Caki2 (cell line): ENCODE data around the gene KRT3. TPM values are rescaled to one million over a fixed set of nuclear protein-coding genes. Genes with fewer than 3 reads are reported as not detected.

Experiments
- DNase-seq: peaks from one replicate; pipeline ENCODE4 v3.0.0-alpha.2; 2015; ENCODE audit warnings: low read depth
- in situ Hi-C: cut with HindIII; loops from 2 replicates; pipeline ENCODE4 v1.10.0; 2016; ENCODE audit warnings: low sequenced_read_pairs, low pct_unique_long_range_greater_than_20kb, mixed read lengths
- total RNA-seq: library from RNA; depleted of rRNA; stranded (reverse); fragments of >200 nt; shearing (Covaris generic); gene quantifications from 2 replicates; pipeline ENCODE4 v1.2.3, GENCODE V29; 2014; ENCODE audit warnings: low replicate concordance

KRT3 gene
- total RNA-seq, 1 experiment from 2014 or later, result not detected

DNA sequence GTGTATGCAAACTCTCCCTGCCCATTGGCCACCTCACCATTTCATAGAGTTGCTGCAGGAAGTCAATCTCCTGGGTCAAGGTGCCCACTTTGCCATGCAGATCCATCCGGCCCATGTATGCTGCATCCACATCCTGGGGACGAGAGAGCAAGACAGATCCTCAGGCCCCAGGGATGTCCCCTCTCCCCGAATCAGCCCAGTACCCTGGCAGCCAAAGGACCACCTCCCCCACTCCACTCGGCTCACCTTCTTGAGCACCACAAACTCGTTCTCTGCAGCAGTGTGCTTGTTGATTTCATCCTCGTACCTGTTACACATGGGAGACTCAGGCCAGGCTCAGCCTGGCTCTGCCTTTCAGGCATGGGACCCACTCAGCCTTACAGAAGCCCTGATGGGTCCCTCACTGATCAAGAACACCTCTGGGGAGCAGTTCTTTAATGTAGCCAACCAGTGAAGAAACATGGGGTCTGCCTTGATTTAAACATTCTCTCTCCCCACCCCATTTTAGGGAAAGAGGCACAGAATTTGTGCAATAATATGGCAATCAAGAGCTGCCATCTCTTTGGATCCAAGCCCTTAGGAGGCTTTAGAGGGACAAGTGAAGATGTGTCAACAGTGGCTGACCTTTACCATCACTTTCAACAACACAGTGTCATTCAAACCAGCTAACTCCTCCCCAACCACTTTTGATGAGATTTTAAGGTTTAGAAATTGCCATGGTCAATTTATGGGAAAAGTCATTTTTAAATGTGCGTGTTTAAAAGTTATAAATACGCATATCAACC lies 34.3 kb upstream of the KRT3 start:
- no peak for DNase-seq
- in situ Hi-C loops, result no loop called here

GRCh38 chr12:52828591-52829021 lies 32.7 kb upstream of the KRT3 start:
- DNase-seq, result no peak
- in situ Hi-C loops, result no loop called here

GRCh38 chr12:52828156-52828555 lies 32.2 kb upstream of the KRT3 start:
- in situ Hi-C loops, result no loop called here
- no peak for DNase-seq

DNA sequence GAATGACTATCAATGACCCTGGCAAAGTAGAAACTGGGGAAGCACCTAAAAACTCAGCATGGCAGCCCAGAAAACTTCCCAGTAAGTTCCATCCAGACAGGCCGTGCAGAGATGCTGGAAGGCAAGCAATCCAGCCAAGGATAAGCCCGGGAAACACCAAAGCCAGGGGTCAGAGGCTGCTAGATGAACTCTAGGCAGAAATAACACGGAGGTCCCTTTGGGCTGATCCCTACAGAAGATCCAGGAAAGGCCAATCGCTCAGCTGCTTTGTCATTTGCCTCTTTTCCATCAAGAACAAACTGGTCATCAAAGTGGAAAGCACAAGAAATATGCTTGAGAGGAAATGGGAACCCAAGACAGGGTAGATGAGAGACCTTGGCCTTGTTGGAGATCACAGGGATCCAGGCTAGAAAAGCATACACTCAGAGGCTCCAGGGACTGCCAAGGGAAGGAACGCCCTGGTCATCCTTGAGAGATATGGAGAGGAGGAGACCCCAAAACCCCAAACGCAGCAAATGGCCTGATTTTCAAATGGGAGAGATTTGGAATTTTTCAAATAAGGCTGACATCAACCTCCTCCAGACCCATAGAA lies 31.7 kb upstream of the KRT3 start:
- in situ Hi-C loops, result no loop called here
- DNase-seq, result no peak

DNA sequence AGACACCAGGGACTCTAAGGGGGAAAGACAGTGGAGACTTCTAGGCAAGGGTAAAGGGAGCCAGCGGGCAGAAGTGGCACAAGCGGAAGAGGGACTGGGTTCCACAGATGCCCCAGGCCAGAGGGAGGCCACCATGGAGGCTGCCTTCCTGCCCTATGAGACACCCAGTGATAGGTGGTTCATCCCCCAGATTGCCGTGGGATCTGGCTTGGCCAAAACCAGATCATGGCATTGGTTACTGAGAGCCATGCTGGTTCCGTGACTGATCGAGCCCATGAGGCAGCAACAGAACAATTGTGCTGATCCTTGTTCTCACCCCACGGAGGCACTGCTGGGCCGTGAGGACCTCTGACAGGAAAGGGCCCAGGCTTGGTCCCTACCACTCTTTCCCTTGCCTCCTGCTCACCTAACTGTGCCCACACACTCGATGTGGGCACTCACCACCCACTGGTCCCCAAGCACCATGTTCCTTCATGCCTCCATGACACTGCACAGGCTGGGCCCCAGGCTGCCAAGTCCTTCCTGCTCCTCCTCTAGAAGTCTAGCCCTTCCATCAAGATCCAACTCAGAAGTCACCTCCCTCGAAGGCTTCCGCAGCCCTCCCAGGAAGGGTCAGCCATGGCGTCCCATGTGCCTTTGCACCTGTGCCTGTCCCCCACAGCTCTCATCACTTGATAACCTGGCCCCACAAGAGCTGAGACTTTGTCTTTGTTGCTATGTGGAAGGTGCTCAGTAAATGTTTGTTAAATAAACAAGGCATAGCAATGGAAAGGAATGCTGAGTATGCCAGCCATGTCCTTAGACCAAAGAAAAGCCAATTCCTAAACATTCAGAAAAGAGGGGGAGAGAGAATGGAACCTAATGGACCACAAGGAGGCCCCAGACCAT lies 30.9 kb upstream of the KRT3 start:
- in situ Hi-C loops, result no loop called here
- peak; percentile 57 for DNase-seq

DNA sequence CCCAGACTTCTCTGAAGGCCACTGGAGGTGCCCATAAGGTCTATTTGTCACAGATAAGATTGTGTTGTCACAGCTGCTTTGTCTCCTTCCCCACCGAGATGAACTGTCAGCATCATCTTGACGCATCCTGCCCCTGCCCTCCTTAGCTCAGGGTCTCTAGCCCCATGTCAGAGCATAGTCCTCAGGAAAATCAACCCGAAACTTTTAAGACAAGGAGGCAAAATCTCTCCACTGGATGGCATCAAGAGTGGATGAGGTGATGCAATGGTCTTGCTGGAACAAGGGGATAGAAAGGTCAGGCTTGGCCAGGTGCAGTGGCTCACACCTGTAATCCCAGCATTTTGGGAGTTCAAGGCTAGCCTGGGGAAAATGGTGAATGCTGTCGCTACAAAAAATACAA lies 30.0 kb upstream of the KRT3 start:
- no peak for DNase-seq
- in situ Hi-C loops, result no loop called here

GRCh38 chr12:52824741-52825410 lies 29.0 kb upstream of the KRT3 start:
- no peak for DNase-seq
- in situ Hi-C loops, result no loop called here

- DNase-seq, result no peak
- in situ Hi-C loops, result no loop called here
Measured at GRCh38 chr12:52823761-52824450, 28.0 kb upstream of the KRT3 start.

DNA sequence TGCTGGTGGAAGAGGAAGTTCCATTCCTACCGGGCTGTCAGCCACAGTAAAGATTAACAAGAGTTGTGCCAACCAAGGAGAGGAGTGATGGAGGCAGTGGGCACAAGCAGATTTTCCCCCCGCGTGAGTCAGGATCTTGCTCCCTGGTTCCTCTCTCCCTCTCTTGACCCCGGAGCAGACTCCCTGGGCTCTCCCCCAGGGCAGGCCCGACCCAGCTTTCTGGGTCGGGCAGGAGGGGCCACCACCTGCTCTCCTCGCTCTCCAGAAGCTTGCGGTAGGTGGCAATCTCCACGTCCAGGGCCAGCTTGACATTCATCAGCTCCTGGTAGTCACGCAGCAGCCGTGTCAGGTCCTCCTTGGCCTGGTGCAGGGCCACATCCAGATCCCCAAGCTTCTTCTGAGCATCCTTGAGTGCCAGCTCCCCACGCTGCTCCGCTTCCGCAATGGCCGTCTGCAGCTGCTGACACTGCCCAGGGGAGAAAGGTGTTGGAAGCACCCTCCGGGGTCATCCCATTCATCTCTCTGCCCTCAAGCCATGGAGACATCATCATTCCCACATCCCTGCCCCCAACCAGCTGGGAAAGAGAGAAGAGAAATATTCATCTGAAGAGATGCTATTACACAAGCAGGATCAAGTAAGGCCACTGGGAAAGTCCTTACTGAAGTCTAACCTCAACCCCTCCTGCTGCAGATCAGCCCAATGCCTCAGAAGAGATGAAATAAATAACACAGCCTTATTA lies 27.0 kb upstream of the KRT3 start:
- no peak for DNase-seq

GRCh38 chr12:52821826-52822660 lies 26.1 kb upstream of the KRT3 start:
- in situ Hi-C loops, result no loop called here
- DNase-seq, result no peak

More for the DNA sequence above, 27.0 kb upstream of the KRT3 start:
- in situ Hi-C loops, result no loop called here

DNA sequence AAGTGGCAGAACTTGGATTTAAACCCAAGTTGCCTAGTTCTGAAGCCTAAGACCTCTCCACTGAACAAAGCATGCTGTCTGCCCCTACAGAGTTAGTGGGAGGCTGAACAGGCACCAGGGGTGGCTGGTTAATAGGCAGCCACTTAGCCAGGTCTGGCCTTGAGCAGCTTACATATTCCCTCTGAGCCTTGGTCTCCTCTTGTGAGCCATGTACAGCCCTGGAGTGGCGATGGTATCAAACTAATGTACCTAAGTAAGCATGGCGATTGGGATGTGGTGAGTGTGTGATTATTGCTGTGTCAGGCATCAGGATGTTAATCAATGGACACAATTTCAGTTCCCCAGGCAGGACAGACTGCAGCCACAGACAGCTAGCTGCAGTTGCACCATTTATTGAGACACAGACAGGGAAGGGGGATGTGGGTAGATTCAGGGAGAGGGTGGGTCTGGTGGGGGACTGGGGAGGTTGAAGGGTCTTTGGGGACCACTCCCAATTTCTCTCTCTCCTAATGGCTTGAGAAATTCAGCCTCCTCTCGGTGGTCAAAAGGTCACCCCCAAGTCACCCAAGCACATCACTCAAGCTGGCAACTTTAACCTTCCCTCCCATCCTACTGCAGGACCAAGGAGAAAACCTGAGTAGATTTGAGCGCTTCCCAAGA lies 25.3 kb upstream of the KRT3 start:
- no peak for DNase-seq
- in situ Hi-C loops, result no loop called here

DNA sequence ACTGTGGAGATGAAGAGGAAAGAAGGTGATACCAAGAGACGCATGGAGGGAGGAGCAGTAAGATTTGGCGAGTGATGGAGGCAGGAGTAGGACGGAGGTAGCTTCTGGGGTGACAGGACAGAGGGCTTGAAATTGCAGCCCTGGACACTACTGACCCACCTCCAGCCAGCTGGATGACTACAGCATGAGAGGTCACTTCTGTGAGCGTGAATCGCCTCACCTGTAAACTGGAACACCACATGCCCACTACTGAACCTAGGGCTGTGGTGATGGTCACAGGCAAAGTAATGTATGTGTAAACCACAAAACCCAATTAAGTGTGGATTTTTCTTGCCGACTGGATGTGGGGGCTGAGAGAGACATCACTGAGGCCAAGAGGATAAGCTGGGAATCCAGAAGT lies 24.6 kb upstream of the KRT3 start:
- DNase-seq, result no peak
- in situ Hi-C loops, result no loop called here

GRCh38 chr12:52819731-52820510 lies 24.0 kb upstream of the KRT3 start:
- in situ Hi-C loops, result no loop called here
- DNase-seq, result no peak

DNA sequence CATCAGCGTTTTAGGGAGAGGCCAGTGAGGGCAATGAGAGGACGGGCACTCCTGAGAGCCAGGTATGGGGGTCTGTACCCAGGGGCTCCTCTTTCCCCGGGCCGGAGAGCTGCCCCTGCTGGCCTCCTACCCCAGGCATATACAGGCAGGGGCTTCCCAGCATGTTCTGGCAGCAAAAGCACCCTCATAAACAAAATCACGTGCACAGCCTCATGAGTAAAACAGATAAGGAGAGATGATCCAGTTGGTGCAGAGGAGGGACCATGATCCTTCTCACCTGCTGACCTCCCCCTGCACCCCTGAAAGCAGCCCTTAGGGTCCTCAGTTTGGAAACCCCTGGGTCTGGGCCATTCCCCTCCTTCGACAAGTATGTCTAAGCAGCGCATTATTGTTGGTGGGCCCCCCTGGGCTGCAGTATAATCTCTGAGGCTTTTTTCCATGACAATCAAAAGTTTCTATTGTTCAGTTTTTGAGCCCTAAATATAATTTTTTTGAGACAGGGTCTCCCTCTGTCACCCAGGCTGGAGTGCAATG lies 23.0 kb upstream of the KRT3 start:
- no peak for DNase-seq
- in situ Hi-C loops, result no loop called here

- in situ Hi-C loops, result no loop called here
- DNase-seq, result no peak
Measured at GRCh38 chr12:52818388-52818787, 22.5 kb upstream of the KRT3 start.
